Renal cortical epithelial cell (primary cell): Measurements from ENCODE around the gene ANKS1B. TPM values are rescaled to one million over a fixed set of nuclear protein-coding genes. Genes with fewer than 3 reads are reported as not detected.
A peak's percentile ranks its signal among the peaks of the same experiment; 100 is the strongest.

ENCODE experiments used
- DNase-seq: peaks from one replicate; pipeline ENCODE4 v3.0.0-alpha.2; 2011; ENCODE audit warnings: low read depth
- total RNA-seq: library from RNA; depleted of rRNA; stranded (reverse); fragments of >200 nt; gene quantifications from 2 replicates; pipeline ENCODE4 v1.2.3, GENCODE V29; 2014

ANKS1B gene
- total RNA-seq, 1 donor from 2014 or later = 6.9 TPM

GRCh38 chr12:98954506-98954905 is 1030.2 kb downstream of the ANKS1B start:
- no peak for DNase-seq

- no peak for DNase-seq
Observed at GRCh38 chr12:98951406-98951805, 1033.3 kb downstream of the ANKS1B start.

GRCh38 chr12:98948343-98948949 is 1036.3 kb downstream of the ANKS1B start:
- no peak for DNase-seq

- no peak for DNase-seq
Observed at GRCh38 chr12:98945864-98946263, 1038.9 kb downstream of the ANKS1B start.

GRCh38 chr12:98939926-98940325 is 1044.8 kb downstream of the ANKS1B start:
- DNase-seq = no peak

- DNase-seq = peak; percentile 36
Observed at GRCh38 chr12:98939350-98939749, 1045.4 kb downstream of the ANKS1B start.

- no peak for DNase-seq
Observed at GRCh38 chr12:98935847-98936246, 1048.9 kb downstream of the ANKS1B start.

- DNase-seq = no peak
Observed at GRCh38 chr12:98922871-98923270, 1061.9 kb downstream of the ANKS1B start.

GRCh38 chr12:98918176-98918863 is 1066.4 kb downstream of the ANKS1B start:
- no peak for DNase-seq

GRCh38 chr12:98916106-98916505 is 1068.6 kb downstream of the ANKS1B start:
- no peak for DNase-seq

- DNase-seq = no peak
Observed at GRCh38 chr12:98912401-98912974, 1072.2 kb downstream of the ANKS1B start.

- DNase-seq = no peak
Observed at GRCh38 chr12:98911396-98911795, 1073.3 kb downstream of the ANKS1B start.

- no peak for DNase-seq
Observed at GRCh38 chr12:98909746-98910145, 1075.0 kb downstream of the ANKS1B start.

GRCh38 chr12:98908866-98909265 is 1075.9 kb downstream of the ANKS1B start:
- DNase-seq = no peak

- no peak for DNase-seq
Observed at GRCh38 chr12:98903875-98904274, 1080.9 kb downstream of the ANKS1B start.

- no peak for DNase-seq
Observed at GRCh38 chr12:98901189-98901588, 1083.5 kb downstream of the ANKS1B start.

- DNase-seq = peak; percentile 3
Observed at GRCh38 chr12:98896938-98897337, 1087.8 kb downstream of the ANKS1B start.

- no peak for DNase-seq
Observed at GRCh38 chr12:98895086-98895651, 1089.6 kb downstream of the ANKS1B start.

- no peak for DNase-seq
Observed at GRCh38 chr12:98894412-98895085, 1090.2 kb downstream of the ANKS1B start.

GRCh38 chr12:98893675-98894411 is 1090.9 kb downstream of the ANKS1B start:
- no peak for DNase-seq

GRCh38 chr12:98893126-98893674 is 1091.5 kb downstream of the ANKS1B start:
- DNase-seq = no peak
